ENCODE results near the gene ADAM12.

GRCh38 chr10:126430512-126430911, 42.2 kb upstream of the ADAM12 start:
- TF ChIP-seq, protein P1, sequence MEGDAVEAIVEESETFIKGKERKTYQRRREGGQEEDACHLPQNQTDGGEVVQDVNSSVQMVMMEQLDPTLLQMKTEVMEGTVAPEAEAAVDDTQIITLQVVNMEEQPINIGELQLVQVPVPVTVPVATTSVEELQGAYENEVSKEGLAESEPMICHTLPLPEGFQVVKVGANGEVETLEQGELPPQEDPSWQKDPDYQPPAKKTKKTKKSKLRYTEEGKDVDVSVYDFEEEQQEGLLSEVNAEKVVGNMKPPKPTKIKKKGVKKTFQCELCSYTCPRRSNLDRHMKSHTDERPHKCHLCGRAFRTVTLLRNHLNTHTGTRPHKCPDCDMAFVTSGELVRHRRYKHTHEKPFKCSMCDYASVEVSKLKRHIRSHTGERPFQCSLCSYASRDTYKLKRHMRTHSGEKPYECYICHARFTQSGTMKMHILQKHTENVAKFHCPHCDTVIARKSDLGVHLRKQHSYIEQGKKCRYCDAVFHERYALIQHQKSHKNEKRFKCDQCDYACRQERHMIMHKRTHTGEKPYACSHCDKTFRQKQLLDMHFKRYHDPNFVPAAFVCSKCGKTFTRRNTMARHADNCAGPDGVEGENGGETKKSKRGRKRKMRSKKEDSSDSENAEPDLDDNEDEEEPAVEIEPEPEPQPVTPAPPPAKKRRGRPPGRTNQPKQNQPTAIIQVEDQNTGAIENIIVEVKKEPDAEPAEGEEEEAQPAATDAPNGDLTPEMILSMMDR (IDR thresholded peaks at IDR 0.05), result no peak
- no peak for TF ChIP-seq EZH2 (IDR thresholded peaks at IDR 0.05)
